NT2/D1 (cell line): Measurements from ENCODE around the gene OR4N2.
"Not testable (repeated sequence)": the region's sequence is repeated elsewhere in the genome, so short reads cannot be mapped to it uniquely, and the experiment has no call there.

Source experiments
- DNase-seq: peaks from one replicate; pipeline ENCODE4 v3.0.0-alpha.2; 2011; ENCODE audit warnings: low read depth, low spot score
- H3K27me3 ChIP-seq: 2 replicates; pipeline ENCODE4 v1.6.0; 2011; ENCODE audit warnings: mild to moderate bottlenecking; ENCODE audit not compliant: insufficient read length, insufficient read depth
- H3K36me3 ChIP-seq: 2 replicates; pipeline ENCODE4 v1.6.1; 2011; ENCODE audit warnings: mild to moderate bottlenecking, low read length, mixed read lengths; ENCODE audit not compliant: insufficient read depth, insufficient read length
- H3K4me1 ChIP-seq: 2 replicates; pipeline ENCODE4 v1.5.1; 2011; ENCODE audit not compliant: insufficient read depth, insufficient read length
- H3K4me3 ChIP-seq: 2 replicates; pipeline ENCODE4 v1.5.1; 2011; ENCODE audit warnings: low read depth; ENCODE audit not compliant: insufficient read length
- H3K9ac ChIP-seq: 2 replicates; pipeline ENCODE4 v1.6.0; 2011; ENCODE audit warnings: low read depth; ENCODE audit not compliant: insufficient read length
- H3K9me3 ChIP-seq: 2 replicates; pipeline ENCODE4 v1.5.1; 2011; ENCODE audit warnings: mild to moderate bottlenecking, low read length; ENCODE audit not compliant: insufficient read depth
- SUZ12 ChIP-seq: IDR thresholded peaks from 2 replicates; pipeline ENCODE4 v1.6.1; 2011; ENCODE audit not compliant: insufficient read length, insufficient read depth; ENCODE audit errors: extremely low read depth
- YY1 ChIP-seq: IDR thresholded peaks from 2 replicates; pipeline ENCODE4 v1.6.1; 2011; ENCODE audit not compliant: insufficient read length, insufficient read depth
- ZNF274 ChIP-seq: IDR thresholded peaks from 2 replicates; pipeline ENCODE4 v1.6.1; 2011; ENCODE audit warnings: mild to moderate bottlenecking, low read depth, low read length

OR4N2 gene

GRCh38 chr14:19803470-19803869, at the start of gene OR4N2:
Gene OR4N2 (plus strand): TSS chr14:19803770. CDS start chr14:19827449, 23,679 bp downstream.
- not testable (repeated sequence) for H3K9ac ChIP-seq, DNase-seq, H3K9me3 ChIP-seq, H3K4me1 ChIP-seq, H3K27me3 ChIP-seq, H3K36me3 ChIP-seq, H3K4me3 ChIP-seq

DNA sequence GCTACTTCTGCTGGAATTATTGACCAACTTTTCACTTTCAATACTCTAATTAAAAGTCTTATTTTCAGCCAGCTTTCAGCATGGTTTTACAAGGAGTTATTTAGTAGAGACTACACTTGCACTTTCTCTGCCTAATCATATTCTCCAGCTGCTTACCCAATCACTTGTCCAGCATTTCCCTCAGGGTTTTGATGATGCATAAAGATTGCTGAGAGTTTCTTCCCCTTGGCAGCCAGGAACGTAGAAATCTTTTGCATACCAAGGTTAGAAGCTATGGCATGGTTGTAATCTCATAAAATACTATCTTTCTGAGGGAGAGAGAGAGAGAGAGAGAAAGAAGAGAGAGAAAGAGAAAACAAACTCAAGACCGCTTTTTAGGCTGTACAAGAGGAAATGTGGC, 49.4 kb upstream of the OR4N2 start:
- H3K4me3 ChIP-seq, result no peak overlapping the region
- DNase-seq, result no peak
- H3K27me3 ChIP-seq, result no peaks in the 10 kb centered on the region
- no peaks in the 10 kb centered on the region for H3K4me1 ChIP-seq
- TF ChIP-seq YY1 (no peak), SUZ12 (no peak), ZNF274 (no peak)
- no peak overlapping the region for H3K9ac ChIP-seq
- no peaks in the 10 kb centered on the region for H3K9me3 ChIP-seq
- no peaks in the 10 kb centered on the region for H3K36me3 ChIP-seq

DNA sequence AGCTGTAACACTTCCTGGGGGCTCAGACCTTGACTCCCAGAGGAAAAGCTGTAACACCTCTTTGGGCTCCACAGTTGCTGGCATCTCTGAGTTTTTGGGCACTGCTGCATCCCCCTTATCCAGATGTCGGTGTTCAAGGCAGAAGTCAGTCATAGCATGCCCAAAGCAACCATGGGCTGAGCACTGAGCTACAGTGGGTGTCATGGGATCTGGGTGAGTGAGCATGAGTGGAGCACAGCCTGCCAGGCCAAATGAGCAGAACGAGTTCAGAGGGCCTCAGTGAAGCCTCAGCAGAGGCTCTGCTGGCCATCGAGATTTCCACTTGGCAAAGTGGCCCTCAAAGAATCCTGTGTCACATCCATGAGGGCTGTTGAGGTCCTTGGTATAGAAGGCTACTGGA, 32.1 kb upstream of the OR4N2 start:
- H3K4me1 ChIP-seq, H3K9ac ChIP-seq, H3K4me3 ChIP-seq, H3K27me3 ChIP-seq, DNase-seq, H3K36me3 ChIP-seq: not testable (repeated sequence)
- peaks cover 12% of the 10 kb centered on the region; the same call in 1 of the 2 replicates for H3K9me3 ChIP-seq

DNA sequence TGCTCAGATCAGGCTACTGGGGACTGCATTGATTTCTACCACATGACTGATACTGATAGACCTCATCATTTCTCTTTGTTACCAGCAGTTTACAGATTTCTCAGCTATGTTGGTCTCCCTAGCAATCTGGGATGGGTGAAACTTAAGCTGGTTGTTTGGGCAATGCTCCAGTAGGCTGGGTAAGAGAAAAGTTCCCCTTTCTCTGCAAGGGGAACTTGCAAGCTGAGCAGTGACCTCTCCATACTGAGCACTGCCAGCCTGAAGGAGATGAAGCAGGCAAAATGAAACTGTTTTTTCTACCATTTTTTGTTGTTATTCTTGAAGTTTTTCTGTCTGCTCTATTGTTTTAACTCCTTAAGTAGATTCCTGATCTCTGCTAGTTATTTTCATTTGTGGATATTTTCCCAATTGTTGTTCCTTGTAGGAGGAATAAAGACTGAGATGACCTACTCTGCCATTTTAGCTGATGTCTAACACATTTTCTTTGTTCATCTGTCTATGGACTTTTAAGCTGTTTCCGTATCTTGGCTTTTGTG, 31.6 kb upstream of the OR4N2 start:
- no peaks in the 10 kb centered on the region for H3K27me3 ChIP-seq
- DNase-seq, result no peak
- no peak overlapping the region for H3K4me3 ChIP-seq
- H3K9ac ChIP-seq, result no peak overlapping the region
- no peaks in the 10 kb centered on the region for H3K36me3 ChIP-seq
- TF ChIP-seq SUZ12, result no peak
- TF ChIP-seq YY1, result no peak
- no peak for TF ChIP-seq ZNF274
- H3K4me1 ChIP-seq, result no peaks in the 10 kb centered on the region
- peaks cover 12% of the 10 kb centered on the region; the same call in 1 of the 2 replicates for H3K9me3 ChIP-seq

GRCh38 chr14:19772454-19772853, 31.1 kb upstream of the OR4N2 start:
- H3K9ac ChIP-seq, H3K27me3 ChIP-seq, DNase-seq, H3K4me1 ChIP-seq, H3K4me3 ChIP-seq, H3K36me3 ChIP-seq: not testable (repeated sequence)
- peaks cover 12% of the 10 kb centered on the region; the same call in 1 of the 2 replicates for H3K9me3 ChIP-seq

- H3K4me1 ChIP-seq, H3K36me3 ChIP-seq, DNase-seq, H3K4me3 ChIP-seq, H3K27me3 ChIP-seq, H3K9ac ChIP-seq: not testable (repeated sequence)
- H3K9me3 ChIP-seq, result peaks cover 12% of the 10 kb centered on the region; the same call in 1 of the 2 replicates
These were observed 30.4 kb upstream of the OR4N2 start, which contains the start of gene OR4M1 for GRCh38 chr14:19773204-19773603. Gene OR4M1 (plus strand): TSS chr14:19773504. CDS start chr14:19780323, 6,819 bp downstream.

DNA sequence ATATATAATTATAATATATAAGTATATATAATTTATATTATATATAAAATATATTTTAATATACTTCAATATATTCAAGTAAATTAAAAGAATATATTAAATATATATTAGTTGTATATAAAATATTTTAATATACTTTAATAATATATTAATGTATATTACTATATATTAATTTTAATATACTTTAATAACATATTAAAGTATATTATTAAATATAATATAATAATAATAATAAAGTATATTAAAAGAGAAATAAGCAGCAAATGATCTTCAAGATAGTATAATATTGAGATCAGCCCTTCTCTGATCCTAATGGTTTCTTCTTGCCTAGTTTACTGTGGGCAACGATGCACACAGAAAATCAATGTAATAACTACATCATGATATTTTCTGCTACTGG, 28.0 kb upstream of the OR4N2 start:
- no peak overlapping the region for H3K4me3 ChIP-seq
- H3K9me3 ChIP-seq, result peaks cover 12% of the 10 kb centered on the region; the same call in 1 of the 2 replicates

DNA sequence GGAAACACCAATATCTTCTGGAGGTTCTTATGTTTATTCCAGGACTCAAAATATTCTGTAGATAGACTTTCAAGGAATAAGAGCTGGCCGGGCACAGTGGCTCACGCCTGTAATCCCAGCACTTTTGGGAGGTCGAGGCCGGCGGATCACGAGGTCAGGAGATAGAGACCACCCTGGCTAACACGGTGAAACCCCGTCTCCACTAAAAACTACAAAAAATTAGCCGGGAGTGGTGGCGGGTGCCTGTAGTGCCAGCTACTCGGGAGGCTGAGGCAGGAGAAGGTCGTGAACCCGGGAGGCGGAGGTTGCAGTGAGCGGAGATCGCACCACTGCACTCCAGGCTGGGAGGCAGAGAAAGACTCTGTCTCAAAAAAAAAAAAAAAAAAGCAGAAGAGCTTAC, 17.7 kb upstream of the OR4N2 start:
- not testable (repeated sequence) for H3K4me3 ChIP-seq, H3K36me3 ChIP-seq, H3K27me3 ChIP-seq, DNase-seq, H3K9me3 ChIP-seq, H3K9ac ChIP-seq, H3K4me1 ChIP-seq

More for the DNA sequence above, 28.0 kb upstream of the OR4N2 start:
- no peaks in the 10 kb centered on the region for H3K36me3 ChIP-seq
- H3K27me3 ChIP-seq, result no peaks in the 10 kb centered on the region
- no peaks in the 10 kb centered on the region for H3K4me1 ChIP-seq
- DNase-seq, result no peak
- no peak for TF ChIP-seq YY1
- no peak for TF ChIP-seq ZNF274
- no peak for TF ChIP-seq SUZ12
- H3K9ac ChIP-seq, result no peak overlapping the region

DNA sequence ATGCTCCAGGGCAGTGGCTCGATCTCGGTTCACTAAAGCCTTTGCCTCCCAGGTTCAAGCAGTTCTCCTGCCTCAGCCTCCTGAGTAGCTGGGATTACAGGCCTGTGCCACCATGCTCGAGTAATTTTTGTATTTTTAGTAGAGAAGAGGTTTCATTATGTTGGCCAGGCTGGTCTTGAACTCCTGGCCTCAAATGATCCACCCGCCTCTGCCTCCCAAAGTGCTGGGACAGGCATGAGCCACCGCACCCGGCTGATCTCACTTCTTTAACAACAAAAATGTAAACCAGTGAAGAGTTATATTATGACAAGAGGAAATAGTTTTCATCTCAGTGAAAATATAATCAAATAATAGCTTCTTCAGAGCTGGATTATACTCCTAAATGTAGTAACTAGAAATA, 16.3 kb upstream of the OR4N2 start:
- not testable (repeated sequence) for H3K36me3 ChIP-seq, H3K9me3 ChIP-seq, H3K9ac ChIP-seq, DNase-seq, H3K4me3 ChIP-seq, H3K27me3 ChIP-seq, H3K4me1 ChIP-seq

DNA sequence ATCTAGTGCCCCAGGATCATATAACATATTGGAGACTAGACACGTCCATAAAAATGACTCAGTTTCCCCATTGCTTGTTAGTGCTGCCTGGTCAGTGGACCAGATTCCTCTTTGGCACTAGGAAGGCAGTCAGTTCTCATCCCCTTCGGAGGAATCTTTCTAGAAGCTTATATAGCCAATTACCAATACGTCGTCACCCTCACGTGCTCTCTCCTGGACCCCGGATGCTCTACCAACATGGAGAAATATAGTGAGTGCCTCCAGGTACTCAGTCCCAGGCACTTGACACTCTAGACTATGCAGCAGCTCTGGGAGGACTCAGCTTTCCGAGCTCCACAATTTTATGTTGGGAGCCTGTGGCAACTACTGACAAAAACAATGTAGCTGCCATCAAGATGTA, 15.4 kb upstream of the OR4N2 start:
- not testable (repeated sequence) for H3K4me3 ChIP-seq, H3K36me3 ChIP-seq, H3K9ac ChIP-seq

DNA sequence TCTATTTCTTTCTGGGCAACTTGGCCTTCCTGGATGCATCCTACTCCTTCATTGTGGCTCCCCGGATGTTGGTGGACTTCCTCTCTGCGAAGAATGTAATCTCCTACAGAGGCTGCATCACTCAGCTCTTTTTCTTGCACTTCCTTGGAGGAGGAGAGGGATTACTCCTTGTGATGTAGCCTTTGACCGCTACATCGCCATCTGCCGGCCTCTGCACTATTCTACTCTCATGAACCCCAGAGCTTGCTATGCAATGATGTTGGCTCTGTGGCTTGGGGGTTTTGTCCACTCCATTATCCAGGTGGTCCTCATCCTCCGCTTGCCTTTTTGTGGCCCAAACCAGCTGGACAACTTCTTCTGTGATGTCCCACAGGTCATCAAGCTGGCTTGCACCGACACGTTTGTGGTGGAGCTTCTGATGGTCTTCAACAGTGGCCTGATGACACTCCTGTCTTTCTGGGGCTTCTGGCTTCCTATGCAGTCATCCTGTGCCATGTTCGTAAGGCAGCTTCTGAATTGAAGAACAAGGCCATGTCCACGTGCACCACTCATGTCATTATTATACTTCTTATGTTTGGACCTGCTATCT, 7.0 kb upstream of the OR4N2 start:
- H3K9me3 ChIP-seq, H3K9ac ChIP-seq, DNase-seq, H3K4me1 ChIP-seq, H3K4me3 ChIP-seq, H3K27me3 ChIP-seq, H3K36me3 ChIP-seq: not testable (repeated sequence)

More for the DNA sequence above, 15.4 kb upstream of the OR4N2 start:
- not testable (repeated sequence) for H3K27me3 ChIP-seq, H3K9me3 ChIP-seq, DNase-seq, H3K4me1 ChIP-seq
